HG03457 (cell line): Measurements from ENCODE around the gene LIME1.
"Not testable (repeated sequence)": the region's sequence is repeated elsewhere in the genome, so short reads cannot be mapped to it uniquely, and the experiment has no call there.

ENCODE experiments used
- ATAC-seq: cut with Tn5 transposase; IDR thresholded peaks from one replicate; pipeline ENCODE4 v1.9.1; 2021; ENCODE audit warnings: moderate number of reproducible peaks; ENCODE audit not compliant: unreplicated experiment

Gene LIME1

GRCh38 chr20:63707558-63708300 lies 28.7 kb upstream of the LIME1 start, which contains the start of the genes ARFRP1 and ZGPAT:
Gene ARFRP1, minus strand, starts transcription at chr20:63707976. Its CDS starts 885 bp downstream, at chr20:63707091.
Gene ZGPAT, plus strand, starts transcription at chr20:63708039. Its CDS starts 542 bp downstream, at chr20:63708581.
- ATAC-seq = peak; percentile 51

- no peak for ATAC-seq
Measured at GRCh38 chr20:63708301-63709148, 27.9 kb upstream of the LIME1 start.

- no peak for ATAC-seq
Measured at GRCh38 chr20:63709149-63709527, 27.3 kb upstream of the LIME1 start.

GRCh38 chr20:63711085-63711645 lies 25.3 kb upstream of the LIME1 start:
- no peak for ATAC-seq

- ATAC-seq = no peak
Measured at GRCh38 chr20:63712191-63712590, 24.3 kb upstream of the LIME1 start.

- ATAC-seq = no peak
Measured at GRCh38 chr20:63714858-63715257, 21.6 kb upstream of the LIME1 start.

- ATAC-seq = no peak
Measured at GRCh38 chr20:63718996-63719395, 17.5 kb upstream of the LIME1 start.

GRCh38 chr20:63722967-63723622 lies 13.4 kb upstream of the LIME1 start:
- not testable (repeated sequence) for ATAC-seq

- not testable (repeated sequence) for ATAC-seq
Measured at GRCh38 chr20:63730189-63730733, 6.2 kb upstream of the LIME1 start.

- no peak for ATAC-seq
Measured at GRCh38 chr20:63731410-63731809, 5.1 kb upstream of the LIME1 start.

GRCh38 chr20:63732118-63733095 lies 4.1 kb upstream of the LIME1 start:
- no peak for ATAC-seq

GRCh38 chr20:63733117-63733516 lies 3.3 kb upstream of the LIME1 start:
- no peak for ATAC-seq

GRCh38 chr20:63733579-63734081 lies 2.8 kb upstream of the LIME1 start:
- ATAC-seq = no peak

- ATAC-seq = no peak
Measured at GRCh38 chr20:63734111-63734945, 2.1 kb upstream of the LIME1 start.

- ATAC-seq = no peak
Measured at GRCh38 chr20:63734946-63735858, 1.3 kb upstream of the LIME1 start.

GRCh38 chr20:63736893-63737694 lies 630 bp downstream of the LIME1 start:
- no peak for ATAC-seq

GRCh38 chr20:63737695-63737944 lies 1.2 kb downstream of the LIME1 start:
- ATAC-seq = no peak
